Right renal pelvis (tissue), 4 donors: ENCODE results near the gene ATP8B2. TPM values are rescaled to one million over a fixed set of nuclear protein-coding genes. Genes with fewer than 3 reads are reported as not detected.
"Not testable (repeated sequence)": the region's sequence is repeated elsewhere in the genome, so short reads cannot be mapped to it uniquely, and the experiment has no call there.

Experiments
- DNase-seq, 4 donors: peaks; one replicate each; pipeline ENCODE4 v3.0.0-alpha.2; 2013; ENCODE audit warnings: low read depth in 4 of 4, low spot score in 3 of 4, missing footprints in 1 of 4
- polyA plus RNA-seq, 4 donors: library from polyadenylated mRNA; unstranded; fragments of 120-200 nt; gene quantifications; one replicate each; pipeline ENCODE4 v1.2.1, GENCODE V29; 2013; ENCODE audit not compliant: insufficient read length in 4 of 4

Gene ATP8B2
- polyA plus RNA-seq, 4 donors = 25.9 to 28.0 (median 26.5) TPM

- DNase-seq = not testable (repeated sequence)
These were observed 3.8 kb upstream of the ATP8B2 start for GRCh38 chr1:154321609-154321934.

GRCh38 chr1:154323493-154323892 is 1.8 kb upstream of the ATP8B2 start:
- DNase-seq = no peak

- no peak for DNase-seq
These were observed 1.1 kb upstream of the ATP8B2 start for GRCh38 chr1:154324241-154324640.

- peak in 3 of 4 donors; percentile 33 to 47 (median 39) for DNase-seq
These were observed 539 bp downstream of the ATP8B2 start for GRCh38 chr1:154325583-154326545.

GRCh38 chr1:154326546-154327465 is 1.5 kb downstream of the ATP8B2 start:
- no peak for DNase-seq

- DNase-seq = no peak
These were observed 2.4 kb downstream of the ATP8B2 start for GRCh38 chr1:154327466-154328317.

GRCh38 chr1:154328318-154329151 is 3.2 kb downstream of the ATP8B2 start:
- DNase-seq = peak in 2 of 4 donors; percentile 36 to 39

GRCh38 chr1:154329152-154329521 is 3.8 kb downstream of the ATP8B2 start:
- no peak for DNase-seq

- no peak for DNase-seq
These were observed 4.3 kb downstream of the ATP8B2 start for GRCh38 chr1:154329551-154330131.

GRCh38 chr1:154330669-154331068 is 5.3 kb downstream of the ATP8B2 start:
- DNase-seq = no peak

GRCh38 chr1:154334079-154335024 is 9.0 kb downstream of the ATP8B2 start:
- DNase-seq = no peak

- DNase-seq = peak; percentile 53 to 76 (median 68)
These were observed 9.8 kb downstream of the ATP8B2 start for GRCh38 chr1:154335025-154335714.

- no peak for DNase-seq
These were observed 12.0 kb downstream of the ATP8B2 start for GRCh38 chr1:154337253-154337894.

GRCh38 chr1:154338875-154339274 is 13.6 kb downstream of the ATP8B2 start:
- no peak for DNase-seq

GRCh38 chr1:154341366-154341765 is 16.0 kb downstream of the ATP8B2 start:
- not testable (repeated sequence) for DNase-seq

- DNase-seq = no peak
These were observed 16.8 kb downstream of the ATP8B2 start for GRCh38 chr1:154342132-154342531.
